ENCODE data around the gene DYNLT5. TPM values are rescaled to one million over a fixed set of nuclear protein-coding genes. Genes with fewer than 3 reads are reported as not detected.
A peak's percentile ranks its signal among the peaks of the same experiment; 100 is the strongest.
"Not testable (repeated sequence)": the region's sequence is repeated elsewhere in the genome, so short reads cannot be mapped to it uniquely, and the experiment has no call there.

Gene DYNLT5
- total RNA-seq, 2 experiments from 2014 or later: not detected

DNA sequence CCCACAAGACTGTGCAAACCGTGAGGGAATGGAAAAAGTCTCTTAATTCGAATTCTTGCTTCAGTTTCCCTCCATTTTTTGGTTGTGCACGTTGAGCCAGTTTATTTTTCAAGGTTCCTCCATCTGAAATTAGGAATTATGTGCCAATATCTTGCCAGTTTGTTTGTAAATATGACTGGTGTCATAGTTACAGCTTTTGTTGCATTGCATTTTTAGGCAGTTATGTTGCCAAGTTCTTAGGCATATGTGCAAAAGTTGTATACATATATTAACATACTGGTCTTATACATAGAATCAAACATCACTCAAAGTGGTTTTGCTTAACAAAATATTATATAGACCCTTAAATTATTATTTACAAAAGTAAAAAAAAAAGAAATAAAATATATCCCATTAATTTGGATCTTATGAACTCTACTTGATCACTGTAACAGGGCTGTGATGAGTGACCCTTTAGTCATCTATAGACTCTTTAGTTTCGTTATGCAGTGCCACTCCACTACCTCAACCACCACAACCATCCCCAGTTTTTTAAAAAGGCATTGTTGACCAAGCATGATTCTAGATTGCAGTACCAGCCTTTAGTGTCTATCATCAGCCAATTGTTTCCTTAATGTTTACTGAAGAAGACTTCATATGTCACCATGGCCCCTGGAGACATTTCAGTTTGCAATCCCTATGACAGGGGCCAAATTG lies 20.9 kb upstream of the DYNLT5 start:
- H3K4me3 Mint-ChIP-seq: no peak overlapping the region
- DNase-seq (no peak), ATAC-seq (no peak)
- H3K27ac Mint-ChIP-seq: no peak overlapping the region
- H3K27me3 Mint-ChIP-seq: peaks cover 10% of the 10 kb centered on the region
- no peaks in the 10 kb centered on the region for H3K9me3 Mint-ChIP-seq (ENCODE audit: low read depth)
- peaks cover 25% of the 10 kb centered on the region for H3K4me1 Mint-ChIP-seq
- peaks cover 4% of the 10 kb centered on the region for H3K36me3 Mint-ChIP-seq
- CTCF ChIA-PET: interaction anchor here (1.1 kb wide), 1 partner anchor 15 kb away, joined by 3 read pairs; no protein-coding TSS in a partner anchor

GRCh38 chr1:66732407-66733166 lies 19.7 kb upstream of the DYNLT5 start:
- Mint-ChIP-seq H3K36me3 (peaks cover 4% of the 10 kb centered on the region), H3K4me1 (peaks cover 25% of the 10 kb centered on the region), H3K27me3 (peaks cover 5% of the 10 kb centered on the region), H3K9me3 (ENCODE audit: low read depth) (no peaks in the 10 kb centered on the region), H3K4me3 (no peak overlapping the region), H3K27ac (peak overlapping the region; percentile 70)
- DNase-seq: no peak
- CTCF ChIA-PET: interaction anchor here (1.1 kb wide), 1 partner anchor 14 kb away, joined by 3 read pairs; no protein-coding TSS in a partner anchor
- peak; percentile 85 for ATAC-seq

DNA sequence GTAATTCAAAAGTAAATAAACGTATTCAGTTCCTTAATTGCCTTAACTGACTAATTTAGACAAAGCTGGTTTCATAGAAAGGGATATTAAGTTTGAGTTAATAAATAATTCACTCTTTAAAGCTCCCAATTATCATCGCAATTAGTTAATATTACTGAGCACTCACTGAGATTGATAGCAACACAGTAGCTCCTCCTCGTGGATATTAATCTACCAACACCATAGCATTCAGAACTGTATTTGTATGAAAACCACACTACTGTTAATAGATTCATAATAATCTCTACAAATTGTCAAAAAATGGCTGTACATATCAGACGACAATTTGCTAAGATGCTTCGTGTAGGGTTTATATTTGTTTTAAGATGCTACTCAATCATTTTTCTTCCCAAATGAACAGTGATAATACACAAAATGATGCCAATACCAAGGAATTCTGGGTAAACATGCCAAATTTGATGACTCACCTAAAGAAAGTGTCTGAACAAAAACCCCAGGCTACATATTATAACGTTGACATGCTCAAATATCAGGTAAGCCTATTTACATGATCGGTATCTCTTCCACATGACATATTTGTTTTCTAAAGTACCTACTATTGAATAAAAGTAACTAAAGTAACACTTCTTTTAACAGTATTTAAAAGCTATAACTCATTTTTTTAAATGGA lies 18.8 kb upstream of the DYNLT5 start:
- Mint-ChIP-seq H3K9me3 (ENCODE audit: low read depth) (no peaks in the 10 kb centered on the region), H3K27ac (no peak overlapping the region), H3K4me3 (no peak overlapping the region), H3K27me3 (peaks cover 2% of the 10 kb centered on the region), H3K36me3 (peaks cover 2% of the 10 kb centered on the region), H3K4me1 (peaks cover 25% of the 10 kb centered on the region)
- ATAC-seq (no peak), DNase-seq (no peak)
- CTCF ChIA-PET: interaction anchor here (1.1 to 1.6 kb wide), 2 partner anchors 8 to 479 kb away, joined by 3 to 4 read pairs; no protein-coding TSS in a partner anchor

DNA sequence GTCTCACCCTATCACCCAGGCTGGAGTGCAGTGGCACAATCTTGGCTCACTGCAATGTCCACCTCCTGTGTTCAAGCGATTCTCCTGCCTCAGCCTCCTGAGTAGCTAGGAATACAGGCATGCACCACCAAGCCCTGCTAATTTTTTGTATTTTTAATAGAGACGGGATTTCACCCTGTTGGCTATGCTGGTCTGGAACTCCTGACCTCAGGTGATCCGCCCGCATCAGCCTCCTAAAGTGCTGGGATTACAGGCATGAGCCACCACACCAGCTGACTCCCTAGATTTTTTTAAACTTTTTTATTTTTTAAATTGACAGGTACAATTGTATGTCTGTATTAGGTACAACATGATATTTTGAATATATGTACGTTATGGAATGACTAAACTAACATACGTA lies 17.7 kb upstream of the DYNLT5 start:
- not testable (repeated sequence) for H3K27me3 Mint-ChIP-seq; H3K36me3 Mint-ChIP-seq; H3K27ac Mint-ChIP-seq; H3K4me3 Mint-ChIP-seq; ATAC-seq; H3K9me3 Mint-ChIP-seq (ENCODE audit: low read depth); DNase-seq
- peaks cover 23% of the 10 kb centered on the region for H3K4me1 Mint-ChIP-seq
- CTCF ChIA-PET: interaction anchor here (1.1 to 1.6 kb wide), 2 partner anchors 9 to 478 kb away, joined by 3 to 4 read pairs; no protein-coding TSS in a partner anchor

DNA sequence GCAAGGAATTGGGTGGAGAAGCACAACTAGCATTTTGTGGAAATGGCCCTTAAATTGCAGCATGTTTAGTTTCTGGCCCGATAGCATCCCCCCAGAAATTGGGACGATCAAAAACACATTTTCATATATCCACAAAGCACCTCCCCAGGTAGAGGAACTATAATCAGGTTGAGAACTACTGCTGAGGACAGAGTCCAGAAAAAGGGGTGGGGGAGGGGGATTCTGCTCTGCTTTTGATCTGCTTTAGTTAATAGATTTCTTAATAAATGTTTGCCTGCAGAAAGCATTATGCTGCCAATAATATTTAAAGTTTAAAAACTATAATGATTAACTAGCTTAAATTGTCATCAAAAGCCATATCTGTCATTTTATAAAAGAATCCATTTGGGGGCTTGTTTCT lies 14.4 kb upstream of the DYNLT5 start:
- H3K27me3 Mint-ChIP-seq: no peaks in the 10 kb centered on the region
- DNase-seq: no peak
- no peak overlapping the region for H3K27ac Mint-ChIP-seq
- ATAC-seq: no peak
- H3K4me3 Mint-ChIP-seq: no peak overlapping the region
- H3K36me3 Mint-ChIP-seq: peaks cover 2% of the 10 kb centered on the region
- no peaks in the 10 kb centered on the region for H3K9me3 Mint-ChIP-seq (ENCODE audit: low read depth)
- CTCF ChIA-PET: interaction anchor here (1.3 kb wide), 1 partner anchor 12 kb away, joined by 5 read pairs; no protein-coding TSS in a partner anchor
- peaks cover 13% of the 10 kb centered on the region for H3K4me1 Mint-ChIP-seq

DNA sequence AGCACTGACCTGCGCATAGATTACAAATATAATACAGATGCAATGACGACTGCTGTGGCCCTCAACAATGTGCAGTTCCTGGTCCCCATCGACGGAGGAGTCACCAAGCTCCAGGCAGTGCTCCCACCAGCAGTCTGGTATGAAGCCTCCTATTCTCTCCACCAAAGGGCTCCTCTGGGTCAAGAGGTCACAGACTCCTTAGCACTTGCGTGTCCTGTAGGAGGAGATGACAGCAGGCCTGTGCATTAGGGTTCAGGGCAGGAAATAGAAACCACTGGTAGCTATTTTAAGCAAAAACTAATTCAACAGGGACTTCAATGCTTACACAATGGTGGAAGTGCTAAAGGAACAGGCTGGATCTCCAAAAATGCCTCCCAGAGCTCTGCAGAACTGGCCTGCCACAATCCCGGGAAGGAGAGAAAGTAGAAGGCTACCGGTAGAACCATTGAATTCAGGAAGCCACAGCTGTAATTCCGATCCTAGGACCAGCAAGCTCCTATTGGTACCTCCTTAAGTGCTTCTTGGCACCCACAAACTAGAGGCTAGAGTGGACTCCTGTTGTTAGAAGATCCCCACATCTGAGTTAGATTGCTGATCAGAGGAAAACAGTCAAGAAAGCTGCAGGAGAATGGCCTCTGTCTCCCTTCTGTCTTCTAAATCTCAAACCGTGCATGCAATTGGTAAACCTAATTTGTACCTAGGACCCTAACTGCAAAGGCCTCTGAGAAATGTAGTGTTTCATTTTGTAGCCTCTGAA lies 12.7 kb upstream of the DYNLT5 start:
- CTCF ChIA-PET: interaction anchor here (0.6 to 1.9 kb wide), 4 partner anchors 13 to 796 kb away, joined by 3 to 16 read pairs (median 3); no protein-coding TSS in a partner anchor
- Mint-ChIP-seq H3K27me3 (peaks cover 6% of the 10 kb centered on the region), H3K4me3 (no peak overlapping the region), H3K4me1 (peaks cover 8% of the 10 kb centered on the region), H3K36me3 (peaks cover 2% of the 10 kb centered on the region), H3K9me3 (ENCODE audit: low read depth) (no peaks in the 10 kb centered on the region), H3K27ac (no peak overlapping the region)
- no peak for DNase-seq
- ATAC-seq: peak; percentile 27

GRCh38 chr1:66745451-66745850 lies 6.8 kb upstream of the DYNLT5 start:
- DNase-seq (no peak), ATAC-seq (no peak)
- Mint-ChIP-seq H3K4me3 (no peak overlapping the region), H3K9me3 (ENCODE audit: low read depth) (no peaks in the 10 kb centered on the region), H3K27ac (no peak overlapping the region), H3K27me3 (peaks cover 49% of the 10 kb centered on the region), H3K36me3 (peaks cover 2% of the 10 kb centered on the region), H3K4me1 (peaks cover under 1% of the 10 kb centered on the region)
- CTCF ChIA-PET: interaction anchor here (0.9 to 1.2 kb wide), 2 partner anchors 20 to 103 kb away, joined by 3 read pairs; no protein-coding TSS in a partner anchor

GRCh38 chr1:66747501-66747900 lies 4.8 kb upstream of the DYNLT5 start:
- Mint-ChIP-seq H3K27me3 (peaks cover 67% of the 10 kb centered on the region), H3K4me3 (no peak overlapping the region), H3K27ac (no peak overlapping the region), H3K36me3 (peaks cover 2% of the 10 kb centered on the region), H3K4me1 (peaks cover 7% of the 10 kb centered on the region), H3K9me3 (ENCODE audit: low read depth) (no peaks in the 10 kb centered on the region)
- CTCF ChIA-PET: no interaction called here
- DNase-seq (no peak), ATAC-seq (no peak)

- Mint-ChIP-seq H3K9me3 (ENCODE audit: low read depth) (no peaks in the 10 kb centered on the region), H3K36me3 (no peaks in the 10 kb centered on the region), H3K4me1 (peaks cover 12% of the 10 kb centered on the region), H3K4me3 (no peak overlapping the region), H3K27me3 (peaks cover 70% of the 10 kb centered on the region), H3K27ac (no peak overlapping the region)
- ATAC-seq (no peak), DNase-seq (no peak)
- CTCF ChIA-PET: interaction anchor here (0.8 kb wide), 1 partner anchor 24 kb away, joined by 3 read pairs; no protein-coding TSS in a partner anchor
These were observed 1.7 kb upstream of the DYNLT5 start for GRCh38 chr1:66750577-66750976.

- Mint-ChIP-seq H3K36me3 (no peaks in the 10 kb centered on the region), H3K27me3 (peaks cover 67% of the 10 kb centered on the region), H3K9me3 (ENCODE audit: low read depth) (no peaks in the 10 kb centered on the region), H3K4me3 (no peak overlapping the region), H3K27ac (no peak overlapping the region), H3K4me1 (peaks cover 12% of the 10 kb centered on the region)
- DNase-seq (no peak), ATAC-seq (no peak)
- CTCF ChIA-PET: interaction anchor here (0.8 kb wide), 1 partner anchor 25 kb away, joined by 3 read pairs; no protein-coding TSS in a partner anchor
These were observed 1.1 kb upstream of the DYNLT5 start for GRCh38 chr1:66751160-66751559.

GRCh38 chr1:66752671-66753371 lies 562 bp downstream of the DYNLT5 start:
- no peaks in the 10 kb centered on the region for H3K9me3 Mint-ChIP-seq (ENCODE audit: low read depth)
- no peaks in the 10 kb centered on the region for H3K36me3 Mint-ChIP-seq
- peaks cover 12% of the 10 kb centered on the region for H3K4me1 Mint-ChIP-seq
- H3K4me3 Mint-ChIP-seq: peak overlapping the region; percentile 46
- no peak for DNase-seq
- no peak for ATAC-seq
- CTCF ChIA-PET: interaction anchor here (1.1 kb wide), 1 partner anchor 397 kb away, joined by 3 read pairs; no protein-coding TSS in a partner anchor
- peaks cover 61% of the 10 kb centered on the region for H3K27me3 Mint-ChIP-seq
- H3K27ac Mint-ChIP-seq: no peak overlapping the region

DNA sequence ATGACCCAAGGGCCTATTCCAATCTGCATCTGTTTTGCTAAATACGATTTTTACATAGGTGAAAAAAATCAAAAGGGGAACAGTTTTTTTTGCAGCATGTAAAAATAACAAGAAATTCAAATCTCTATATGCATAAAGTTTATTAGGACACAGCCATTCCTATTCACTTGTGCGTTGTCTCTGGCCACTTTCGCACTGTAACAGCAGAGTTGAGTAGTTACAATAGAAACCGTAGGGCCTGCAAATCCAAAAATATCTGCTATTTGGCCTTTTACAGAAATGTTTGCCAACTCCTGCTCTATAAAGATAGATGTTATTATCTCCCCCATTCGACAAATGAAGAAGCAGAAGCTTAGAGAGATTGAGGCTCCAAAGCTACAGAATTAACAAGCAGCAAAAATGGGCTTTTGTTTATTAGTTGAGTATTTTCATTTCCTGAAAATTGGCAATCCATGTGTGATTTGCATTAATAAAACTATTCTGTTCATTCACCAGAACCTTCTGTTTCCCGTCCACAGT lies 5.5 kb downstream of the DYNLT5 start:
- CTCF ChIA-PET: interaction anchor here (1.1 to 2.3 kb wide), 4 partner anchors 9 to 391 kb away, joined by 3 to 7 read pairs (median 4); no protein-coding TSS in a partner anchor
- ATAC-seq: no peak

More for the DNA sequence above, 5.5 kb downstream of the DYNLT5 start:
- H3K27me3 Mint-ChIP-seq: peaks cover 24% of the 10 kb centered on the region
- H3K9me3 Mint-ChIP-seq (ENCODE audit: low read depth): no peaks in the 10 kb centered on the region
- DNase-seq: no peak
- no peak overlapping the region for H3K4me3 Mint-ChIP-seq
- H3K36me3 Mint-ChIP-seq: no peaks in the 10 kb centered on the region
- H3K27ac Mint-ChIP-seq: no peak overlapping the region
- peaks cover 3% of the 10 kb centered on the region for H3K4me1 Mint-ChIP-seq

Data from activated CD8-positive, alpha-beta memory T cell treated with anti-CD3 and anti-CD28 coated beads, Interleukin-2, amount 10 ng/mL, durations not matched to agents 7 days and 5 days (primary cell).